ENCODE results near the gene ABCC6.
"Not testable (repeated sequence)": the region's sequence is repeated elsewhere in the genome, so short reads cannot be mapped to it uniquely, and the experiment has no call there.

The ABCC6 gene

DNA sequence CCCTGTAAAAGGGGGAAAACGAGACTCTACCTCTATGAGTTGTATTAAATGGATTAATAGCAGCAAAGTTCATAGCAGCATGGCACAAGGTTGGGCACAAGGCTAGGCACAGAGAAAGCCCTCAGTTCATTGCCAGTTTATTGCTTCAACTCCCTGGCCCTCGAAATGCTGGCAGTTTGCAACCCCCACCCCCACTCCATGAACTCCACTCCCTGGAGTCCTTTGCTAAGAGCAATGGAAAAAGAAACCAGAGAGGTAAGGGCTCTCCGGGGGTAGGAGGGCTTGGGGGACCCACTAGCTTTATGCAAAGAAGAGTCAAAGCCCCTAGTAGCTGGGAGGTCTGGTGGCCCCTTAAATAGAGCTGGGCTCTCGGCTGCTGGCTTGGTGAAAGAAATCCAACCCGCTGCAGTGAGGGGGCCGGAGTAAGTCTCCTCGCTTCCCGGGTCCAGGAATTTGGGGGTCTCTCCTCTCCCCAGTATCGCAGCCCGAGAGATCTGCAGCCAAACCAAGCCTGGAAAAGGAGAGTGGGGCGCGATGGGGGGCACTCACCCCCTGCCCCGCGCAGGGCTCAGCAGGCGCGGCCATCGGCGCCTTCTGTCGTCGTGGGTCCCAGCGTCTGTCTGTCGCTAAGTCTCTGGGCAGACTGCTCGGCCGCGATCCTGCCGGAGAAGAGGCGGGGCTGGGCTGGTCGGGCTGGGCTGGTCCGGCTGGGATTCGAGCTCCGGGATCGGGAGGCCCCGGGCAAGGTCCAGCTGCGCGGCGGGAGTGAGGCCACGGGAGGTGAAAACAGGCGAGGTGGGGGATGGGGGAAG lies at the start of gene ABCC6:
Gene ABCC6, minus strand, starts transcription at position 645 of the 812 bp plus-strand sequence. Its CDS starts 60 bp downstream, at position 585.
- DNase-seq: not testable (repeated sequence)

DNA sequence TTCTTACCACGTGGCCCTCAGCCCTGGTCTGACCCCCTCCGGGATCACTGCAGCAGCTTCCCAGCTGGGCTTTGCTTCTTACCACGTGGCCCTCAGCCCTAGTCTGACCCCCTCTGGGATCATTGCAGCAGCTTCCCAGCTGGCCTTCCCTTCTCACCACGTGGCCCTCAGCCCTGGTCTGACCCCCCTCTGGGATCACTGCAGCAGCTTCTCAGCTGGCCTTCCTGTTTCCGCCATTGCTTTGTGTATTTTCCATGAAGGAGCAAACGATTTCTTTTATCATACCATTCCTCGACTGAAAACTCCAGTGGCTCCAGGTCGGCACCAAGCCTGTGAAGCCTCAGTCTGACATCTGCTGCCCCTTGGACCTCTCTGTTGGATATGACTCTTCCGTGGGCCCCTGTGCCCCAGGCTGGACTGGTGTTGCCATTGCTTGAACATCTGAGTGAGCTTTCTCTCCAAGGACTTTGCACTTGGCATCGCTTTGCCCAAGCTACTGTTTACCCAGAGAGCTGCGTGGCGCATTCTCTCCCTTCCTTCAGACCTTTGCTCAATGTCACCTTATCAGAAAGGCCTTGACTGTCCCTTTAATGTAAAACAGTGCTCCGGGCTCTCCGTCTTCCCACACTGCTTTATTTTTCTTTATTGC lies 49.4 kb upstream of the ABCC6 start:
- DNase-seq: not testable (repeated sequence)

DNA sequence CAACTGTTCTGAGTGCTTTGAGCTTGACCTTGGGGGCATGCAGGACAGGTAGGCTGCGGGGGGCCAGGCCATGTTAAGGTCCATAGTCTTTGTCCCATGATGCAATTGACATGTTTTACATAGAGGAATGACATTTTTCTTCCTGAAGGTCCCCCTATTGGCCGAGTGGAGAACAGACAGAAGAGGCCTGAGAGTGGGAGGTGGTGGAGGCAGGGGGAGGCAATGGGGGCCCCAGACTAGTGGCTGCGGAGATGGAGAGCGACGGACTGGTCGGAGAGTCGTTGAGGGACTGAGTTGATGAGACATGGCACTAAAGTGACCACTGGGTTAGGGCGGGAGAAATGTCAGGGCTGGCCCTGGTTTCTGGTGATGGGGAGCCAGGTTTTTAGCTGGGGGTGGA lies 48.4 kb upstream of the ABCC6 start:
- DNase-seq: not testable (repeated sequence)

DNA sequence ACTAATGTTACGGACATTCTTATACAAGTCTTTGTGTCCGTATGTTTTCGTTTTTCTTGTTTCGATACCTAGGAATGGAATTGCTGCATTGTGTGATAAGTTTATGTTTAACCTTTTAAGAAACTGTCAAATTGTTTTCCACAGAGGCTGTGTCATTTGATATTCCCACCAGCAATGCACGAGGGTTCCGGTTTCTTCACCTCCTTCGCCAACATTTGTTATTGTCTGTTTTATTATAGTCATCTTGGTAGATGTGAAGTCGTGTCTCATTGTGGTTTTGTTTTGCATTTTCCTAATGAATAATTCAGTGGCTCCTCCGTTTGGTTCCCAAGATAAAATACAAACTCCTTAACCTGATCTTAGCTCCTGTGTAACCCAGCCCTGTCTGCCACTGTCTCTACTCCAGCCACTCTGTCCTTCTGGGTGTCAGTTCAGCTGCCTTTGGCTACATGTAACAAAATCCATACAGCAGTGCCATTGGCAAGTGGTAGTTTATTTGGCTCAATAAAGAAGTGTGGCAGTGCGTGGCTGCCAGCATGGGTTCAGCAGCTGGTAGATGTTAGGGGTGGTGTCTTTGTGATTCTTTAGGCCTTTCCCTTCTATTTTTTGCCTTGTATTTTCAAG lies 45.0 kb upstream of the ABCC6 start:
- not testable (repeated sequence) for DNase-seq

DNA sequence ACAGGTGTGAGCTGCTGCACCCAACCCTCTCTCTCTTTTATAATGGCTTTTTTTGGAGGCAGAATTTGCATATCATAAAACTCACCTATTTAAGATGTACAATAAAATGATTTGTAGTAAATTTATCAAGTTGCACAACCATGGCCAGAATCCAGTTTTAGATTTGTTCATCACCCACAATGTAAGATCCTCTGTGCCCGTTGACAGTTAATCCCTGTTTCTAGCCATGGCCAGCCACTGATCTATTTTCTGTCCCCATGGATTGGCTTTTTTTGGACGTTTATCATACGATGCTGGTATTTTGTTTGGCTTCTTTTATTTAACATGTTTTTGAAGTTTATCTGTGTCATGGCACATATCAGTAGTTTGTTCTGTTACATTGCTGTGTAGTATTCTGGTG lies 44.4 kb upstream of the ABCC6 start:
- not testable (repeated sequence) for DNase-seq

- not testable (repeated sequence) for DNase-seq
These were observed 41.8 kb upstream of the ABCC6 start for GRCh38 chr16:16265044-16265443.

GRCh38 chr16:16263947-16264346 lies 40.7 kb upstream of the ABCC6 start:
- not testable (repeated sequence) for DNase-seq

DNA sequence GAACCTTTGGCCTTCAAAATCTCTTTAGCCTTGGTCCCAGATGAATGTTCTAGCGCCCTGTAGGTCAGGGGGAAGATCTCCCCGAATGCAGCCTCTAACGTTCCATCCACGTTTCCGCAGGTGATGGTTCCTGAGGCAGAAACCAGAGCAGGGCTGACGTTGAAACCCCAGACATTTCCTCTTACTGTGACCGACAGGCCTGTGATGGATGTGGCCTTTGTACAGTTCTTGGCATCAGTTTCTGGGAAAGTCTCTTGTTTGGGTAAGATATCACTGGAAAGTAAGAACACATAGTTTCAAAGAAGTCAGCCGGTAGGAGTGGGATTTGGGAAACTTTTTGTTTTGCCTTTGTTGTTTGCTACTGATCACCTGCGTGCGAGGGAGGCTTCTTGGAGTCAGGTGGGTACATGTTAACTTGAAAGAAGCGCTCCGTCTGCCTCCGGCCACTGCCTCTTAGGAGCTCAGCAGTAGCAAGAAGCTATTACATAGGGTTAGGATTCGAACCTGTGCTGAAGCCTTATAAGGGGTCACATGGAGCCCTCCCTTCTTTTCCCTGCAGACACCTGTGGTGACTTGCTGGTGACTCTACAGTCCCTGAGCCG lies 39.8 kb upstream of the ABCC6 start:
- not testable (repeated sequence) for DNase-seq

DNA sequence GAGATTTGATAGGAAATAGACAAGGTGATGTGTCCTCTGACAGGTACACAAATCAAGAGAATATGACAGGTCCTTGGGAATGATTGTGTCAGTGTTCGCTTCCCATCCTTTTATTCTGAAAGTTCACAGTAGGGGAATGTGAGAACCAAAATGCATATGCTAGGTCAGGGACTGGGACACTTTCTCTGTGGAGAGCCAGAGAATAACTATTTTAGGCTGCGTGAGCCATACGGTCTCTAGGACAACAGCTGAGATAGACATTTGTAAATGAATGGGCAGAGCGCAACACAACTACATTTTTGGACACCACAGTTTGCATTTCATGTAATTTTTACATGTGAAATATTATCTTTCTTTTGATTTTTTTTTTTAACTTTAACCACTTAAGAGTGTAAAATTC lies 36.7 kb upstream of the ABCC6 start:
- DNase-seq: not testable (repeated sequence)

DNA sequence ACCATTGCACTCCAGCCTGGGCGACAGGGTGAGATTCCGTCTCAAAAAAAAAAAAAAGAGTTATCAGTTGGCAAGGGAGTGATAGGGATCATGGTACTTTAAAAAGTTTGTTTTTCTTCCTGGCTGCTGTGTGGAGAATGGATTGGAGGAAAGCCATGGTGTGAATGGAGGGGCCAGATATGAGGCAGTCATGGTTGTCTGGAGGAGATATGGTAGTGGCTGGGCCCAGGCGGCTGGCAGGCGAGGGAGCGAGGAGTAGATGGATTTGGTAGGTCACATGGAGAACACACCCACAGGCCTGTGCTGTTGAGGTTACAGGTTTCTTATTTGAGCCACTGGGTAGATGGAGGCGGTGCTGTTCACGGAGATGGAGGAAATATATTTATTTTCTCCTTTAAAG lies 35.5 kb upstream of the ABCC6 start:
- not testable (repeated sequence) for DNase-seq

- DNase-seq: not testable (repeated sequence)
These were observed 34.1 kb upstream of the ABCC6 start for GRCh38 chr16:16257301-16257923.

DNA sequence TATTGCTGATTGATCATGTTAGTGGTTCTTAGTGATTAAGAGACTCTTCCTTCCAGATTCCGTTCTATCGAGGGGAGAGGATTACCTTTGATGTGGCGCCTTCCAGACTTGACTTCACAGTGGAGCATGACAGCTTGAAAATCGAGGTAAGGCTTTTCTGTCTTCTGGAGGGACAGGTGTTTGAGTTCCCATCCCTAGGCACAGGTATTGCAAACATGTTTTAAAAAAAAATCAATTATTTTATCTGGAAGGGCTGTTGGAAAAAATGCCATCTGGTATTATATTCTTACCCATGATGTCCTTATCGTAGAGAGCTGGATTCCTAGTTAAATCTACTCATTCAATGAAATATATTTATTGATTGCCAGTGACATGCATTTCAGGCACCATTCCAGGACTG lies 29.1 kb upstream of the ABCC6 start:
- not testable (repeated sequence) for DNase-seq

DNA sequence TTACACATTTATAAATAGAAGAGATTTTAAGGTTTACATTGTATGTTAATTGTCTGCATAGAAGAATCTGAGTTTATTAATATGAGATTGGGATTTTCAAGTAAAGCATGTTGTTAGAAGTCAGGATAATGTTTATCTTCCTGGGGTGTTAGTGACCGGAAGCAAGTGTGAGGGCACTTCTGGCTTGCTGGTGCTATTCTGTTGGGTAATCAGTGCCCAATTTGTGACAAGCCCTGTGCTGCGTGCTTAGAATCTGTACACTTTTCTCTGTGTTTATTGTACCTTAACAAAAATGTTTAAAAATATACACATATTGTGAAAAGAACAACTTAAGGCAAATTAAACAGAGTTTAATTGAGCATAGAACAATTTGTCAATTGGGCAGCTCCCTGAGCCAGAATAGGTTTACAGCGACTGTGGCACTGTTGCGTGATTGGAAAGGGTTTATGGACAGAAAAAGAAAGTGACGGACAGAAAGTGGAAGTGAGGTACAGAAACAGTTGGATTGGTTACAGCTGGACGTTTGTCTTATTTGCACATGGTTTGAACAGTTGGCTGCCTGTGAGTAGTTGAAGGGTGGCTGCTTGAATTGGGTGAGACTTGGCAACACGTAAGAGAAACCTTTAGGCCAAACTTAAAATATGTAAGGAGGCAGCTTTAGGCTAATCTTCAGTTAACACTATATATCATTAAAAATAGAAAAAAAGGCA lies 26.5 kb upstream of the ABCC6 start:
- not testable (repeated sequence) for DNase-seq

- not testable (repeated sequence) for DNase-seq
These were observed 24.1 kb upstream of the ABCC6 start for GRCh38 chr16:16247439-16247838.

- not testable (repeated sequence) for DNase-seq
These were observed 23.4 kb upstream of the ABCC6 start for GRCh38 chr16:16246578-16247262.

GRCh38 chr16:16243886-16244285 lies 20.6 kb upstream of the ABCC6 start:
- not testable (repeated sequence) for DNase-seq

DNA sequence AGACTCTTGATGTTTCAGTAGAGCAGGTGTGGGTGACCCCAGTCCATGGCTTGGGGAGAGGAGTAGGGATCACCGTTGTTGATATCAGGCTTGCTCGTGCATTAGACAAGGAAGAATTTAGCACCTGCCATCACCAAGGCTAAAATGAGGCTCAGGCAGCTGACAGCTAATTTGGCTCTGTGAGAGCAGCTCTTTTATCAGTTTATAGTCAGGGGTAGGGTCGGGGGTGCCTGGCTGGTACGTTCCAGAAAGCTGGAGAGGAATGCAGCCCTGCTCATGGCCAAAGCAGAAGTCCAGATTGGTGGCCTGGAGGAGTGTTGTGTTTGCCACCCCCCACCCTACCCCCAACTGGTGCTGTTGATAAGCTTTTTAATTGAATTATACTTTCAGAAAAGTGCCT lies 17.4 kb upstream of the ABCC6 start:
- DNase-seq: not testable (repeated sequence)

DNA sequence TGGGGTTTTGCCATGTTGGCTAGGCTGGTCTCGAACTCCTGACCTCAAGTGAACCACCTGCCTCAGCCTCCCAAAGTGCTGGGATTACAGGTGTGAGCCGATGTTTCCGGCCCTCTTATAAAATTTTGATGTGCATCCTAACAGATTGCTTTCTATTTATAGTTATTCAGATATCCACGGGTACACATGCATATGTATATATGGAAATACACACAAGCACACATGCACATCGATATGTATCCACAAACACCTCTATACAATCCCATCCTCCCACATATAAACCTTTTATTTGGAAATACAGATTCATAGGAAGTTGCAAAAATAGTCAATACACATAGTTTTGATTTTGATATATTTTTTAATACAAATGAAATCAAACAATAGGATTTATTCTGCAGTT lies 14.4 kb upstream of the ABCC6 start:
- DNase-seq: not testable (repeated sequence)

- DNase-seq: not testable (repeated sequence)
These were observed 13.8 kb upstream of the ABCC6 start for GRCh38 chr16:16237071-16237470.

DNA sequence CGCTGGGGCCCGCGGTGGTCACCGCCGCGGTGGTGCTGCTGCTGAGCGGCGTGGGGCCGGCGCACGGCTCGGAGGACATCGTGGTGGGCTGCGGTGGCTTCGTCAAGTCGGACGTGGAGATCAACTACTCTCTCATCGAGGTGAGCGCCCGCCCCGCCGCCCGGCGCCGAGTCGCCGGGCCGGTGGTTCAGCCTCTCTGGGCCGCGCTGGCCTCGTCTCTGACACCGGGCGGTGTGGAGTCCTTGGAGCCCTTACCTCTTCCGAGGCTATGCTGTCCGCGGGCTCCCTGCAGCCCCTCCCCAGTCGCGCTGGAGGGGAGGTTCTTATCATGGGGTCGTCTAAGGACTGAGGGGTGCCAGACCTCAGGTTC lies 9.4 kb upstream of the ABCC6 start:
- DNase-seq: not testable (repeated sequence)

GRCh38 chr16:16223662-16224241 lies 458 bp upstream of the ABCC6 start:
- DNase-seq: not testable (repeated sequence)
